Measurements from ENCODE around the gene CNOT2. TPM values are rescaled to one million over a fixed set of nuclear protein-coding genes. Genes with fewer than 3 reads are reported as not detected.
A peak's percentile ranks its signal among the peaks of the same experiment; 100 is the strongest.

CNOT2 gene
- total and polyA plus RNA-seq, 11 donors: 15.5 to 63.7 (median 36.9) TPM

- H3K4me3 ChIP-seq: no peak overlapping the region
- no peaks in the 10 kb centered on the region for H3K27me3 ChIP-seq
- peaks cover 0 to 8% (median 4%) of the 10 kb centered on the region in 9 donors for H3K36me3 ChIP-seq
- H3K4me1 ChIP-seq: peaks cover 0 to 62% (median 0%) of the 10 kb centered on the region in 12 donors
- WGBS, 4 donors: 70 to 80% (median 73%) methylated on average over 3 of the region's 3 CpGs
- no peak for ATAC-seq
- intact Hi-C loops (cut with DNase I): loop anchor here in 1 of 10 donors (10.0 kb wide), 1 partner anchor 73 kb away; the partner anchor contains the start of gene CNOT2
- TF ChIP-seq CTCF (IDR thresholded peaks at IDR 0.05): no peak
- TF ChIP-seq POLR2A (IDR thresholded peaks at IDR 0.05): no peak
- DNase-seq: no peak
- H3K9me3 ChIP-seq: no peaks in the 10 kb centered on the region
- H3K27ac ChIP-seq: peak overlapping the region in 1 of 12 donors; percentile 46
Observed at GRCh38 chr12:70317781-70318180, 74.5 kb downstream of the CNOT2 start.

GRCh38 chr12:70319605-70320004, 76.4 kb downstream of the CNOT2 start:
- WGBS, 4 donors: 81 to 89% (median 85%) methylated on average over 4 of the region's 4 CpGs
- H3K27ac ChIP-seq: peak overlapping the region in 1 of 12 donors; percentile 64
- peaks cover 0 to 15% (median 4%) of the 10 kb centered on the region in 9 donors for H3K36me3 ChIP-seq
- TF ChIP-seq POLR2A (IDR thresholded peaks at IDR 0.05) (no peak), CTCF (IDR thresholded peaks at IDR 0.05) (no peak)
- H3K27me3 ChIP-seq: no peaks in the 10 kb centered on the region
- intact Hi-C loops (cut with DNase I): loop anchor here in 1 of 10 donors (10.0 kb wide), 1 partner anchor 75 kb away; the partner anchor contains the start of gene CNOT2
- H3K9me3 ChIP-seq: no peaks in the 10 kb centered on the region
- no peak for ATAC-seq
- no peak overlapping the region for H3K4me3 ChIP-seq
- DNase-seq: no peak
- peaks cover 0 to 62% (median 0%) of the 10 kb centered on the region in 12 donors for H3K4me1 ChIP-seq

GRCh38 chr12:70321191-70321590, 78.0 kb downstream of the CNOT2 start:
- peaks cover 0 to 50% (median 0%) of the 10 kb centered on the region in 12 donors for H3K4me1 ChIP-seq
- TF ChIP-seq CTCF (IDR thresholded peaks at IDR 0.05) (no peak), POLR2A (IDR thresholded peaks at IDR 0.05) (no peak)
- H3K9me3 ChIP-seq: no peaks in the 10 kb centered on the region
- intact Hi-C loops (cut with DNase I): no loop called here
- no peak for DNase-seq
- H3K27ac ChIP-seq: no peak overlapping the region
- WGBS, 4 donors: 86 to 94% (median 89%) methylated on average over 2 of the region's 2 CpGs
- no peak for ATAC-seq
- H3K36me3 ChIP-seq: peaks cover 0 to 15% (median 8%) of the 10 kb centered on the region in 9 donors
- H3K27me3 ChIP-seq: no peaks in the 10 kb centered on the region
- no peak overlapping the region for H3K4me3 ChIP-seq

GRCh38 chr12:70327541-70327940, 84.3 kb downstream of the CNOT2 start:
- no peak for TF ChIP-seq POLR2A (IDR thresholded peaks at IDR 0.05)
- no peak for TF ChIP-seq CTCF (IDR thresholded peaks at IDR 0.05)

More at GRCh38 chr12:70327541-70327940, 84.3 kb downstream of the CNOT2 start:
- ATAC-seq: no peak
- Histone ChIP-seq H3K4me1 (no peaks in the 10 kb centered on the region), H3K27me3 (no peaks in the 10 kb centered on the region), H3K9me3 (no peaks in the 10 kb centered on the region), H3K36me3 (peaks cover 0 to 23% (median 4%) of the 10 kb centered on the region in 9 donors), H3K27ac (no peak overlapping the region), H3K4me3 (no peak overlapping the region)
- 97 to 100% (median 98%) methylated on average over 2 of the region's 2 CpGs for WGBS, 4 donors
- no peak for DNase-seq
- intact Hi-C loops (cut with DNase I): no loop called here

Data from heart left ventricle (tissue), 16 donors.